NCI-H226 (cell line): ENCODE measurements around the gene PHACTR1.

ENCODE experiments used
- DNase-seq: peaks from one replicate; pipeline ENCODE4 v3.0.0-alpha.2; 2015

Gene PHACTR1

DNA sequence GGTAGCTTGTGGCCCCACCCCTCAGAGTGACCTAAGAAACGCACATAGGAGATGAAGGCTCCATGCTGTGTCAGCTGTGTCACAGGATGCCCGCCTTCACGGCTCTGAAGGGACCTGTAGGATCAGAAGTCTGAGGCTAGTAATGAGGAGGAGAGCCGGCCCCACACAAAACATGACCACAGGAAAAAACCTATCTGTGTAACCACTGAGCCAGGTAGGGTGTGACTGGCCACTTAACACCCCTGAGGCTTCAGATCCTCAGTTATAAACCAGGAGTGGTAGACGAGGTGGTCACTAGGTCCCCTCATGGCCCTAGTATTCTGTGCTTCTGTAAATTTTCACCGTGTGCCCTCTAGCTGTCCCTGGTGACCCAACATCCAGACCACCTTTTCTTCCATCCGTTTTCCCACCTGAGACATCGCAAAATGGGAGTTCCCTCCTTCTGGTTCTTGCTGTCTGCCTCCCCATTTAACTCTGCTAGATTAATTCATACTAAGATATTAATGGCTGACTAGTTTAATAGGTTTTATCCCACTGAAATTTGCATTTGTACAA lies 558.9 kb downstream of the PHACTR1 start:
- no peak for DNase-seq

DNA sequence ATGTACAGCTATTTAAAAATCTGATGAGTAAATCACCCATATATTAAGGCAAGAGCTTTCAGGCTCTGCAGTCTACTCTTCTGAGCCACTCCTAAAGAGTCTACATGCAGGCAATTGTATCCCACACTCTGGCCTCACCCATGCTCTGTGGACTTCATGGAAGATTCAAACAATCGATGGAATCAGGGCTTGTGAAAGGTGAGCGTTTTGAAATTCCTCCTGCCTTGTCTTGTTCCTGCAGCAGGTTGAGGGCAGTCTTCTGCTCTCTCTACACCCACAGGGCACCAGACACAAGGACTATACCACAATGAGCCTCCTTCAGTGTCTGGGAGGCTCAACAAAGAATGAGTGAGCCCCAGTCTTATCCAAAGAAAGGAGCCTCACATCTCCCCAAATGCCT lies 560.7 kb downstream of the PHACTR1 start:
- no peak for DNase-seq

DNA sequence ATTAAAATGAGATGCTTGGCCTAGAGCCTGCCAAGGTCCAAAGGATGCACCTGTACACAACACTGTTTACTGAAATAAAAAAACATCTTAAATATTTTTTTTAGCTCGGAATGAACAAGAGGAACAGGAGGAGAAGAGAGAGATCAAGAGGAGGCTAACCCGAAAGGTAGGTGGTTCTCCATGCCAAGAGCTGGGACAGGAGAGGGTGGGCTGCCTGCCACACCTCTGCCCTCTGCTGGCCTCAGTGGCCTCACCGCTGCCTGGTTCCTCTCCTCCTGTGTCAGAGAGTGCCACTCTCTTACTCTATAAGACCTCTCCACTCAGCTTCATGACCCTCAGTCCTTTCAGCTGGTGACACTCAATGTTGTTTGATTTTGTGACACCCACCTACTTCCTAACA lies 561.6 kb downstream of the PHACTR1 start:
- no peak for DNase-seq

DNA sequence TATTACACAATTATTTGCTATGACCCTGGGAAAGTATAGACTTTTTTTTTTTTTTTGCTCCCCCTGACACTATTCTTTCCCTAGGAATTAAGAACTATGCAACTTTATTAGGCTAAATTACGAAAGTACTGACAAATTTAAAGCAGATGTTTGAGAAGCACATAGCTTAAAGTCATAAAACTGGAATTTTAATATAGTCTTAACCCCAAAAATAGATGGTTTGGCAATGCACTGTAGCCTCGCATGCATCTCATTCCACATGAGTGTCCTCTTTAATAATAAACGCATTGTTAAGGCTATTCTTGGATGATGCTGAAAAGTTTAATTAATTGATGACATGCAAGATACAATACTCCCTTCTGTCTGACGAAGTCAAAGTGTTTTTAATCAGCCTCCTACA lies 562.4 kb downstream of the PHACTR1 start:
- DNase-seq = no peak

DNA sequence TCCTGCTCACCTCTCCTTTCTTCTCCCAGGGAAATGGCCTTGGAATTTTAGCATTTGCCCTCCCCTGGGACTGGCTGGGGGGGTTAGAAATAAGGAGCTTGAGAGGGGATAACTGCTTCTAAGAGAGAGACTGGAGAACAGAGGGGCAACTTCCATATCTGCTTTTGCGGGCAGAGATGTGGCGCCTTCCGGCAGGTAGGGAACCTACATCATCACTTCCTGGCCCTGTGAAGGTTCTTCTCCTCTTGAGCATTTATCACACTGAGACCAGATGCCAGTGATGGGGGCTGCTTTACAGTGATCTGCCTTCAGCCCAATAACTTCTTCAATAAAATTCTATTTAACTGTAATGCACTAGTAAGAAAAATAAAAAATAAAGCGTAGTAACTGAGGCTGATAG lies 563.7 kb downstream of the PHACTR1 start:
- DNase-seq = no peak

DNA sequence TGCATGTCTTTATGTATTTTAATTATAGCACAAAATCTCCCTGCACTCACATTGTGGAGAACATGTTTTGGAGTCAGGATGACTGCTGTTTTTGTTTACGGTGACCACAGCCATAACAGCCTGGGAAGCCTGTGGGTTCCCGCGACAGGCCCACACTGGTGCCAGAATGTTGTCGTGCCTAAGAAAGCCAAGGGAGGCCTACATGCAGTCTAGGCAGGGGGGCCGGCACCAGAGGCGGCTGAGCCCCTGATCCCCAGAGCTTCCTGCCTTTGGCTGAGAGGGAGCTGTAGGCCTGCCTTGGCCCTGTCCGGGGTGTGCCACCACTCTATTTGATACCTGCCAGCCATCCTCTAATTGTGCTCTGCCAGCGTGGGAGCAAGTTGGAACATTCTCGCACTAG lies 565.1 kb downstream of the PHACTR1 start:
- DNase-seq = no peak

DNA sequence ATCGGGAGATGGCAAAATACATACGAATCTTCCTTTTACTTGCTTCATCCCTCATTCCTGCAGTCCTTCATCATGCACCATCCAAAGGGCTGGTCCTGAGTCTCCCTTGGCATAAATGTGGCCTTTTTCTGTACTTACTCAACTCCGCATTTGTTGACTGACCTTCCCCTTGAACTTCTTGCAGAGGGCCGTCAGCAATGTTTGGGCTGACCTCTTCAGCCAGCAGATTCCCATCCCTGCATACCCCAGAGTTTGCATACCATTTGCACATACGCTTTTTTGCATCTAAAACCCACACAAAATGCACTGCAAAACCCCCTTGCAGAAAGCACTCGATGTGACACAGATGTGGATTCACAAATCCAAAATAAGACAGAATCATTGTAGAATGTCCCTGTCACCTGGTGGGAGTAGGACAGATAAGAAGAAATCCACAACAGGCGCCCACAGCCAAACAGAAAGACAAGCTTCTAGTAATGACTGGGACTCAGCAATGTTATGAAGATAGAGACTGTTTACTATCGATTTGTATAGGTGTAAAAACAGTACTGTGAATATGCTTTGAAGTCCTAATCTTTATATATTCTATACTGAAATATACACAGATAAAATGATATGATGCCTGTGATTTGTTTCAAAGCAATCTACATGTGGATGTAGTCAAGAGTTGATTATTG lies 566.0 kb downstream of the PHACTR1 start:
- DNase-seq = no peak

DNA sequence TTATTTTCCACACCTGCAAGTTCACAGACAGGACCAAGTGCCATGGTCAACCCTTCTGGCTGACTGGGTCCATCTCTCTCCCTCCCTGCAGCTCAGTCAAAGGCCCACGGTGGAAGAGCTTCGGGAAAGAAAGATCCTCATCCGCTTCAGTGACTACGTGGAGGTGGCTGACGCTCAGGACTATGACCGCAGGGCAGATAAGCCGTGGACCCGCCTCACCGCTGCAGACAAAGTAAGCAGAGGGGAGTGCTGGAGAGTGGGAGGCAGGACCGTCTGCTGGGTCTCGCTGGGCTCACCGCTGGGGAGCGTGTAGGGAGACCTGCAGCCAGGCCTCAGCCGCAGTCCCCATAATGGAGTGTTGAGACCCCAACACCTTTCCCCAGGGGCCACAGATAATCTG lies 566.8 kb downstream of the PHACTR1 start:
- DNase-seq = no peak

DNA sequence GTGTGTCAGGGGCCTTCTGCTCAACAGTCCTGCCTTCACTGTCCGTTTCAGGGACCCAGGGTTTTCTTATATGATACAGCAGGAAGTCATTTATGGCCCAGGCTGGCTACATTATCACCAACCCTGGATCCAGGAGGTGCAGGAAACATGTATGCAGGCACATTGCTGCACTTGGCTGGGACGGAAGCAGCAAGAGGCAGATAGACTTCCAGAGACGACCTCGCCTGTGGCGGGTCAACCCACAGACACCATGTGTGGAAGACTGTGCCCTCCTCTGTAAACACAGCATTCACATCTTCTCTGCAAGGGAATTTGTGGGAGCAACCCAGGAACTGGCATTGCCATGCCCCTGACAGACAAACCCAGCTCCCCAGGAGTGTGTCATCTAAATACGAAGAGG lies 568.1 kb downstream of the PHACTR1 start:
- DNase-seq = no peak

DNA sequence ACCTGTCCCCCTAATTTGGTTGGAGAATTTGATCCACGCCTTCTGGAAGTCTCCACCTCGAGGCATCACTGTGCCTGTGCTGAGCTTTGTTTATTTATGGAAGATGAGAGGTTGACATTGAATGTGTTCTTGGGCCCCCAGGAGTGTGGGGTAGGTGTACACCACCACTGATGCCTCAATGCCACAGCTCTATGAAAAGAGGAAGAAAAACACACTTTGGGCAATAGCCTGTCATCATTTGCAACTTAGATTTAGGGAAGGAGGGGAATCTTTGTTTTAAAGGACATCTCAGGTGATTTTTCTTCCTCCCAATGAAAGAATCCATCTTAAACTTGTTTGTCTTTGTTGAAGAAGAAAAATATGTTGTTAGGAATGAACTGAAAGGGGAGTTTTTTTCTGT lies 569.1 kb downstream of the PHACTR1 start:
- no peak for DNase-seq

DNA sequence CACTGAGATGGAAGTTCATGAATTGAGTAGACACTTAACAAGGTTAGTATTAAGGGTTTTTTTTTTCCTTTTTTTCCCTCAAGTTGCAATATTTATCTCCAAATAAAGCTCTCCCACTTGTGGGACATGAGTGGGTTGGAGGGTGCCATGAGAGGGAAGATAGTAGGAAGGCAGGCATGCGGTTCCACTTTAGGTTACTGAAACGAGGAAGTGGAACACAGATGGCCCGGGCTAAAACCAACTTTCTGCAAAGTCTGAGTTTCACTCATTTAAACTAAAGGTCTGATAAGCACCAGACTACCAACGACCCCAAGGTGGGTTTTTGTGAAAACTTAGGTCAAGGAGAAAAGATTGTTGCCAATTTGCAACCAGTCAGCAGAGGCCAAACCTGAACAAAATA lies 569.6 kb downstream of the PHACTR1 start:
- no peak for DNase-seq

DNA sequence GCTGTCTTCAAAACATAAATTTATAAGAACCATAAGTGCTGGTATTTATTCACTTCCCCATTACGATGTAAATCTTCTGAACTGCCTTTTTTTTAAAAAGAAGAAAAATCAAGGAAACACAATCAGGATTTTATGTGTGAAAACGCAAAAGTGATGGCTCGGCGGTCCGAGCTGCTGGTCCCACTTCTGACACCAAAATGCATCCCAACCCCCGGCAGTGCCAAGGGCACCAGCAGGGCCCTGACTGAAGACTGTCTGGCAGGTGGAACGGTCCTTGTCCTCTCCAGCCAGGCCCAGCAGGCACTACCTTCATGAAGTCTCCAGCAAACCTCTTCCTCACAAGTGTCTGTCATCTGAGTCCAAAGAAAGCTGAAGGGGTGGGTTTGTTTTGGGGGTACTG lies 570.5 kb downstream of the PHACTR1 start:
- no peak for DNase-seq

DNA sequence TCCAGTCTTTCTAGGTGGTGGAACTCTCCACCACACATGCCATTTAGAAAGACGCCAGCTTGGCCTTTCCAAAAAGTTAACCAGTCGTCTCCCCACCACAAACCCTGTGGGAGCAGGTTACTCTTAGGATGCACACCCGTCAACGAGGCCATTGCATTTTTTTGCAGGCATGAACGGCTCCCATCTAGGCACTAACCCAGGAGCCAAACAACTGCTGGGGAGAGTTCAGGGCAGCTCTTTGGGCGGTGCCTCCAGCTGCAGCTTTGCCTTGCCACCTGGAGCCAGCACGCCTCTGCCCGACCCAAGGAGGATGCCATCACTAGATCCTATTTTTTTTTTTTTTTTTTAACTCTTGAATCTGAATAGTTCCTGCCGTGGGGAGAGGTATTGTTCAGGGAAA lies 571.9 kb downstream of the PHACTR1 start:
- DNase-seq = no peak

DNA sequence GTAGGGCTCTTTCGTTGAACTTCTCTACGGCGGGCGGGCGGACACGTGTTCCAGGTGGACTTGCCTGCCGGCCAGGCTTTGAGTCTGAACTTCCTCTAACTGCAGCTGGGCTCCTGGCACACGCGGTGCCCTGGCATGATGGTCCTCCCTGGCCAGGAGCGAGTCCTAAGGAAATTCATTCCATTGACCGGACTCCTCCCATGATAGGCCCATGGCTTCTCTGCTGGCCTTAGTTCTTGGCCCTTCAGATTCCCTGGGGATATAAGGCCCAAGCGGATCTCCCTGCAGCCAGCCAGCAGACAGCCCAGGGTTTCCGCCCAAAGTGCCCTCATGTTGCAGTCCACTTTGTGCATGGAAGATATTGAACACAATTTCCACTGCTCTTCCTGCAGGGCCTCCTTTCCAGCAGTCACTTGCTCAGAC lies 572.4 kb downstream of the PHACTR1 start:
- DNase-seq = no peak

DNA sequence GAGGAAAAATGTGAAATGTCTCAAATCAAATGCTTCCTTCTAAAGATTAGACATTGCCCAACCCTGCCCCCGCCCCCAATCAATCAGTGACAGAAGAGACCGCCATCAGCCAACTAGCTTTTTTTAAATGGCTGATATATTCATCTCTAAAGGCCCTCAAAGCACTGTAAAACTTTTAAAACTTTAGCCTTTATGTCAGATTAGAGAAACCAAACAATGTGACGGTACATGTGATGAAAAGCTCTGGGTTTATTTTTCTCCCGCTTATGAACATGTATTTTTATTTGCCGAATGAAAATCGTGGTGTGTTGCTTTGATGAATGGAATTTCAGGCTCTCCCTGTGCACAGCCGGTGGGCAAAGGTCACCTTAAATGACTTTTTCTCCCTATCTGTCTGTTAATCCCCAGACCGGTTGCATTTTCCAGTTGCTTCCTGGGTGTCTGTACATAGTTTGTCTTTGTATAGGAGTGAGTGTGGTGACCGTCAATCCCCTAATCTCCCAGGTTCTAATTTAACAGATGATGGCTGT lies 573.3 kb downstream of the PHACTR1 start:
- no peak for DNase-seq

DNA sequence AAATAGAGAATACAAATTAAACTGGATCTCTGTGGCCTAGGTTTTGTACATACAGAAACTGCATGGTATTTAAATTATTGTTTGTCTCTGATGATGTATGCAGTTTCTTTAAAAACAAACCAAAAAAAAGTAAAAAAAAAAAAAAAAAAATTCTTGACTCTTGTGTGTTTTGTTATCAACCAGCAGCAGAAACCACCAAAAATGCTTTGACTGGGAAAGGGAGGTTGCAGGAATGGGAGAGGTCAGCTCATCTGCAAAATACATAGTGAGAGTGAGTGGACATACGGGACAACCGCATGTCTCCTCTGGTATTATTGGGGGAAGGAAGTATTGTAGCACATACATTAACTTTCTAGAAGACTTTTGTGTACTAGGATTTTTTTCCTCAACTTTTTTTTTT lies 573.8 kb downstream of the PHACTR1 start:
- DNase-seq = no peak

DNA sequence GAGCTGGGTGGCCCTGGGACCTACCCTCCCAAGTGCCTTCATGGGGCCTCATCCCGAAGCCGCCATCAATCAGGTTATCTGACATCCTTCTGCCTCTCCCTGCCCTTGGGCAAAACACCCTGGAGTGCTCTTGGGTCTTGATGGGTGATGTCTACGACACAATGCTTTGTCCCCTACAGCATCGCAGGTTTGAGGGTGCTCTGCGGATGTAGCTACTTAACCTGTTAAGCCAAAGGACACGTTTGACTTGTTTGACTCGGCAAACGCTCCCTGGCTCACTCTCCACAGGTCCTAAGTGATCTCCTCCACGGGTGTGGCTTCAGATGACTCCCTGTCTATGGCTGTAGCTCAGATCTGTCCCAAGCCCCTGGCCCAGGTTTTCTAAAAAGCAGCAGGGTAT lies 576.2 kb downstream of the PHACTR1 start:
- no peak for DNase-seq

DNA sequence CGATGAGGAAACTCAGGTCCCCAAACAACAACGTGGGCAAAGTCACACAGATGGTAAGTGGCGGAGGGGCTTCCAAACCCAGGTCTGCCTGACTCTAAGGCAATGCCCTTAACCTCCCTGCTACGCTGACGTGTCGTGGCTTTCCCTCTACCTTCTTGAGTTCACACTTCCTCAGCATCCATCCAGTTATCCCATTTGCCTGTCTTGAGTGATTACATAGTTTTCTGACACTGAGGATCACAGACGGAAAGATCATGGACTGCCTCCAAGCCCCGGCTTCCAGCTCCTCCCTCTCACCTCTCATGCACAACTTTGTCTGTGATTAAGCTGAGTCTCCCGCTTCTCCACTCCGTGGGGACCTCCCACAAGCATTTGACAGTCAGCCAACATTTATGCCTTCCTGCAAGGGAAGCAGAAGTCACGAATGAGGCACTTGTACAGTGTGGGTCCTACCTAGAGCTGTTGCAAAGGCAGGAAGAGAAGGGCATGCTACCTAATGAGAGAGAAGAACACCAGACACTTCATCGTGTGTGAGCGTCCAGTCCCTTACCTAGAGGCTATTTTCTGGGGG lies 578.0 kb downstream of the PHACTR1 start:
- DNase-seq = no peak

DNA sequence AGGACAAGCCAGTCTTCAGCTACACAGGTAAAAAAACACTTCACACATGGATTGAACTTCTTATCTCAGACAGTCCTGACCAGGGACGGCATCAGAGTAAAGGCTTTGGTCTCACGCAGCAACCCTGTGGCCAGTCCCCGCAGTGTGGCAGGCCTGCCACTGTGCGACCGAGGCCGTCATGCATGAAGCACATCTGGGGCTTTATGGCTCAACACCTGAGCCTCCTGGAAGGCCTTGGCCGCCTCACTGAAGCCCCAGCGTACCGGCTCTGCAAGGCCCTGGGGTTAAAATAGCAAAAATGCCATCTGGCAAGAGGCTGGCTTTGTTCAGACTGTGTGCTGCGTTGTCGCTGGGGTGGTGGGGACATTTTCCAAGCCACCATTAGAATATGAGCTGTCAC lies 579.0 kb downstream of the PHACTR1 start:
- no peak for DNase-seq

DNA sequence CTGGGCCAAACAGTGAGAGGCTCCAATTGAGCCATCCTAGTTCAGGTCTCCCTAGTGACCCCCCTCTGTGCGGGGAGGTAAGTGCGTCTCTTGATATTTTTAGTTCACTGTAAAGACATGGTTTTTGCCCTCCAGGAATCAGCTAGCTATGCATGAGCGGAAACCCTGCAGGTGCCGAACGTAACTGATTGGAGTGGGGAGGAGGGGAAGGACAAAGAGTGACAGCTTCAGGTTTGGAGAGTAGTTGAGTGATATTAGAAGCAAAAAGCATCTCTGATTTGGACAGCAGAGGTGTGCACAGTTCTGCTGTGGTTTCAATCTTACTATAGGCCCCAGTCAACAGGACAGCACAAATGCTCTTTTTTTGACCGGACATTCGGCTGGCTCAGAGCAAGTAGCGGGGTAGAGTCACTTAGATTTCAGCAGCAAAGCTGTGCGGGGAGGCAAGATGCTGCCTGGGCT lies 580.0 kb downstream of the PHACTR1 start:
- DNase-seq = no peak

DNA sequence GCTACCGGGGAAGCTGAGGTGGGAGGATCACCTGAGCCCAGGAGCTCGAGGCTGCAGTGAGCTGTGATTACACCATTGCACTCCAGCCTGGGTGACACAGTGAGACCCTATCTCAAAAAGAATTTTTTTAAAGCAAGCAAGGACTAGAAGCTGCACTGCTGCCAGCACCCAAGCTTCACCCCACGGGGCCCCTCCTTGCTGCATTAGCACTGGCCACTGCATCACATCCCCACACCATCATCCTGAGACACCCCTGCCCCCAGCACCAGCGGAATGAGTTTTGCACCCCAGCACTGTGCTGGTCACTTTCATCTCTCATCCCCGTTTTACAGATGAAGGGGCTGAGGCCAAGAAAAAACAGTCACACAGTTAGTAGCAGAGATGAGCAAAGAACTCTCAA lies 580.8 kb downstream of the PHACTR1 start:
- DNase-seq = no peak

DNA sequence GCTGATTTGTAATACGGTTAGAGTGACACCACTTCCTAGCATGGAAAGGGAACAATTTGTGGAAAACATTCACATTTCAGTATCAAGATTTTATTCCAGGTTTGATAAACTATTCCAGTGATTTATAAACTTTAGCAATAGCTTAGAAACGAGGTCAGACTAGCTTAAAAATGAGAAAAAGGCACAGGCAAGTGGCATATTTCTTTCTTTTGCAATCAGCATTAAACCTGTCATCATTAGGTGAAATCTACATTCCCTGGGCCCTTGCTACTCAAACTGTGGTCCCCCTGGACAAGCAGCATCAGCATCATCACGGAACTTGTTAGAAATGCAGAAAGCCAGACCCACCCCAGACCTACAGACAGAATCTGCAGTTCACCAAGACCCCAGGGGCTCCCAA lies 581.9 kb downstream of the PHACTR1 start:
- DNase-seq = no peak

DNA sequence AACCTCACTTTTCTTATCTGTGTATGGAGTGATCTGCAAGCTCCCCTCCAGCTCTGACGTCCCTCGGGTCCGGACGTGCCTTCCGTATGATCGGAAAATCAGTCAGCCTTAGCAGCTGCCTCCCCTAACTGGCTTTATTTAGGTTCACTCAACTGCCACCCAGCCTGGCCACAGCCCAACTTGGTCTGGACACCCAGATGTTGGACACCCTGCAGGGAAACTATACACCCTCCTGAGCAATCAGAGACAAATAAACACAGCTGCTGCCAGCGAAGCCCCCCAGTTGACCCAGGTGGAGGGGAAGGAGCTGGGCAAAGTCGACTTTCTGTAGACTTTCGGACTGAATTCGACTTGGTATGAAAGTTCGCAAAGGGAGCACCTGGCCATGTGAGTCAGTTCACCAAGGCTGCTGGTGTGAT lies 582.8 kb downstream of the PHACTR1 start:
- no peak for DNase-seq

DNA sequence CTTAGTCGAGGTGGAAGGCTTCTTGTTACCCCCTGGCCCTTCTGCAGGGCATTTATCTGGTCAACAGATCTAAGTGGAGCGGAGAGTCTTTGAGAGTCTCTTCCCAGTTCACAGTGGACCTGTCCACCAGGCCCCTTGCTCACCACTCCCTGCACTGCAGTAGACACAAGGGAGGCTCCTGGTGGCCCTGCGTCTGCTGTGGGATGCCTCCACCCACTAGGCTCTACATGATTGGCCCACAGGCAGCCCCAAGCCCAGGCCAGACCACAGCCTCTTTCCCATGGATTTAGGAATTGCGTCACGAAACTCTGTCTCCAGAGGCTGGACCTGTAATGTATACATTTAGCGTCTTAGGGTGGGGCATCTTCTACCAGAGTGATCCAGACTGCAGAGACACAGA lies 583.4 kb downstream of the PHACTR1 start:
- DNase-seq = no peak
